Effector CD8-positive, alpha-beta T cell (primary cell): ENCODE results near the gene JUN.

ENCODE experiments used
- DNase-seq: peaks from one replicate; lab custom pipeline; 2025; lab: John Stamatoyannopoulos, UW

JUN gene

DNA sequence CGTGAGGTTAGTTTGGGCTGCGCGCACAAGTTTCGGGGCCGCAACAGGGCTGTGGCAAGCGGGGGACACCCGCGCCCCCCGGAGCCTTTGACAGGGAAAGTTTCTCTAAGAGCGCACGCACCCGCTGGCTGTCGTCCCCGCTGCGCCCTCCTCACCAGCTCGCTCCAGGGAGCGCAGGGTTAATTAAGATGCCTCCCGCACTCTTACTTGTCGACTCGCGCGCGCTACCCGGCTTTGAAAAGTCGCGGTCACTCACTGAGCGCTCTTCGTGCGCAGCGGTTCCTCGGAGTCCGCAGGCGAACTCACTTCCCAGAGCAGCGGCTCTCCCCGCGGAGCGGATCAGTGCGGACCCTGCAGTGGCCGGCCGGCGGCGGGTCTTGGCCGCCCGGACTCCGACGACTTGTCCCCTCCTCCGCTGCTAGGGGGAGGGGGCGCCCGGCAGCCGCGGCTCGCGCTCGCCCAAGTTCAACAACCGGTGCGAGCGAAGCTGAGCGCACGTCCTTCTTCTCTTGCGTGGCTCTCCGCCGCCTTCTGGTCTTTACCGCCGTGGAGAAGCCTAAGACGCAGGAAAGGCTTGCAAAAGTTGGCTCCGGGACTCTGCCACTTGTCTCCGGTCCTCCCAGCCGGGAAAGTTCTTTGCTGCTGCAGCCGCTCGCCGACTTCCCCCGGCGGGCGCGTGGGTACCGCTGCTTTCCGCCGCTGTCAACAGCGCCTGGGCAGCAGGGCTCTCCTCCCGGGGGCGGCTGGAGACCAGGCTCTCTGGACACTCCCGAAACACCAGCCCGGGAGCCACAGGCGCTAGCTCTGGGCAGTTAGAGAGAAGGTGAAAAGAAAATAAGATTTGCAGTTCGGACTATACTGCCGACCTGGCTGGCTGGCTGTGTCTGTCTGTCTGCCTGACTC is 506 bp downstream of the JUN start:
- DNase-seq: no peak

DNA sequence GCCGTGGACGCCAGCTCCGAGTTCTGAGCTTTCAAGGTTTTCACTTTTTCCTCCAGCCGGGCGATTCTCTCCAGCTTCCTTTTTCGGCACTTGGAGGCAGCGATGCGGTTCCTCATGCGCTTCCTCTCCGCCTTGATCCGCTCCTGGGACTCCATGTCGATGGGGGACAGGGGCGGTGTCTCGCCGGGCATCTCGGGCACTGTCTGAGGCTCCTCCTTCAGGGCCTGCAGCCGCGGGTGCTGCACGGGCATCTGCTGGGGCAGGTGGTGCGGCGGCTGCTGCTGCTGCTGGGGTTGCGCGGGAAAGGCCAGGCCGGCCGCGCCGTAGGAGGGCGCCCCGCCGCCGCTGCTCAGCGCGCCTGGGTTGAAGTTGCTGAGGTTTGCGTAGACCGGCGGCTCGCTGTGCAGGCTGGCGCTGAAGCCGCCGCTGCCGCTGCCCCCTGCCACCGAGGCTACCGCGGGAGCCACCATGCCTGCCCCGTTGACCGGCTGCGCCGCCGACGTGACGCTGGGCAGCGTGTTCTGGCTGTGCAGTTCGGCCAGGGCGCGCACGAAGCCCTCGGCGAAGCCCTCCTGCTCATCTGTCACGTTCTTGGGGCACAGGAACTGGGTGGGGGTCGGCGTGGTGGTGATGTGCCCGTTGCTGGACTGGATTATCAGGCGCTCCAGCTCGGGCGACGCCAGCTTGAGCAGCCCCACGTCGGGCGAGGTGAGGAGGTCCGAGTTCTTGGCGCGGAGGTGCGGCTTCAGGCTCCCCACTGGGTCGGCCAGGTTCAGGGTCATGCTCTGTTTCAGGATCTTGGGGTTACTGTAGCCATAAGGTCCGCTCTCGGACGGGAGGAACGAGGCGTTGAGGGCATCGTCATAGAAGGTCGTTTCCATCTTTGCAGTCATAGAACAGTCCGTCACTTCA is 1.4 kb downstream of the JUN start:
- DNase-seq: peak; percentile 42

DNA sequence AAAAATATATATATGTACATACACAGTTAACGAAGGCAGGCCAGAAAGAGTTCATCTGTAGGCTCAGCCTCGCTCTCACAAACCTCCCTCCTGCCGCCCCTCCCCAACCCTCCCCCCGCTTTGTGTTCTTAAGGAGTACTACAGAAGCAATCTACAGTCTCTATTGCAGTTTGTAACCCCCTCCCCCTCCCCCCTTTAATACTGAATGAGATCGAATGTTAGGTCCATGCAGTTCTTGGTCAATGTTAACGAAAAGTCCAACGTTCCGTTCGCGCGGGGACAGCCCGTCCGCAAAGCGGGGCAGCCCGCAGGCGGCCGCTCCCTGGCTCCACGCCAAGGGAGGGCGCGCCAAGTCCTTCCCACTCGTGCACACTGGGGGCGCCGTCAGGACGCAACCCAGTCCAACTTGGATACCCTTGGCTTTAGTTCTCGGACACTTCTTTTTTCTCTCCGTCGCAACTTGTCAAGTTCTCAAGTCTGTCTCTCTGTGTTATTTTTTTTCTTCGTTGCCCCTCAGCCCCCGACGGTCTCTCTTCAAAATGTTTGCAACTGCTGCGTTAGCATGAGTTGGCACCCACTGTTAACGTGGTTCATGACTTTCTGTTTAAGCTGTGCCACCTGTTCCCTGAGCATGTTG is 2.2 kb downstream of the JUN start:
- DNase-seq: peak; percentile 74

DNA sequence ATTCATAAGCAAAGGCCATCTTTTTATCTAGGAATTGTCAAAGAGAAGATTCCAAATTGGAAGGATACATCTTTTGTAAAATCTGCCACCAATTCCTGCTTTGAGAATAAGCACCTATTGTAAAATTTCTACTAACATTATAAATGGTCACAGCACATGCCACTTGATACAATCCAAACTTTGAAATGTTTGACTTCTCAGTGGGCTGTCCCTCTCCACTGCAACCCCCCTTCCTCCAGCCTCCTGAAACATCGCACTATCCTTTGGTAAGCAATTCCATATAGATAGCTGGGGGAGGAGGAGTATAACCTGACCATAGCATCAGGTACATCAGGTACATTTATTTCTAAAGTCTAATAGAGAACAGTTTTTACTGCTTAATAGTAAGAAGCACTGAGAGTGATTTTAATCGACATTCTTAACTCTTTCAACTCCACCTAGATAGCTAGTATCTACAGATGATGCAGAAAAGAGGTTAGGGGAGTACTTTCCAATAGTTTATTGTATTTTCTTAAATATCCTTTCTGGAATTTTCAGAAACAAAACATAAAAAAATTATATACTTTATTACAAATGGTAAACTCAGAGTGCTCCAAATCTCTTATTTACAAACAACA is 2.9 kb downstream of the JUN start:
- DNase-seq: peak; percentile 25

DNA sequence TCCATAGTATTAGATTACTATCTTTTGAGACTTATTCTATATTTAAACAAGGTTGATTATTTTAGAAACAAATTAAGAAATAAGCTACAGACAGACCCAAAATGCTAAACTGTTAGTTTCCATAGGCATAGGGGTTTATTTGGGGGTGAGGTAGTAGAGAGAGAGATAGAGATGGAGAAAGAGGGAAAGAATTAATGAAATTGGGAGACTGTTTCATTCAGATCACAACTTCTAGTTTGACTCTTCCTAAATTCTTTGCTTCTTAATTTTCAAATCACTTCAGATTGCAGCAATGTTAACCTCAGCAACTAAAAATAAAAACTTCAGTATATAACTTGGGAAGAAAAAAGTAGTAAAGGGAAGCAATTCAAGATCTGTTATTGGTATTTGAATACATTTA is 3.4 kb downstream of the JUN start:
- no peak for DNase-seq

DNA sequence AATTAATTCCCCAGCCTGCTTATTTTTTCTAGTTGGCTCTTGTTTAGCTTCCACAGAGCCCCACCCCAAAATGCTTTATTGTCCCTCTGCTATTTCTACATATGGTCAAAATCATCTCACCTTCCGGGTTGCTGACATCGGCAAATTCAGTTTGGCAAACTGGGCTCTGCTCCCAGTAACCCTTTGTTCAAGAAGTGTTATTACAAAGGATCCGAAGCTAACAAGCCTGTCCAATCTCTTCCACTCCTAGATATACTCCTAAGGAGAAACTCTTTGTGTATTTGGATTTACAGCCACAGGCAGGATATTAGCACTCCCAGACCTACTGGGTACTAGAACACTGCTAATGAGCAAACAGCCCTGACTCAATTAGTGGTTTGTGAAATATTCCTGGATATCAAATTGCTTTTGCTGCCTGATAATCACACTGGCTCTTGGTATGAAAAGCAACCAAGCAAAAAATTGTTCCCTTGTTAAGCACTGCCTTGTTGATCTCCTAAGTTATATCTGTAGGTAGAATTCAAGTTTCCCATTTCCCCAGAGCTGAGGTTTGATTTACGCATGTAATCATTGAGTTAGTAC is 4.0 kb downstream of the JUN start:
- peak; percentile 3 for DNase-seq

DNA sequence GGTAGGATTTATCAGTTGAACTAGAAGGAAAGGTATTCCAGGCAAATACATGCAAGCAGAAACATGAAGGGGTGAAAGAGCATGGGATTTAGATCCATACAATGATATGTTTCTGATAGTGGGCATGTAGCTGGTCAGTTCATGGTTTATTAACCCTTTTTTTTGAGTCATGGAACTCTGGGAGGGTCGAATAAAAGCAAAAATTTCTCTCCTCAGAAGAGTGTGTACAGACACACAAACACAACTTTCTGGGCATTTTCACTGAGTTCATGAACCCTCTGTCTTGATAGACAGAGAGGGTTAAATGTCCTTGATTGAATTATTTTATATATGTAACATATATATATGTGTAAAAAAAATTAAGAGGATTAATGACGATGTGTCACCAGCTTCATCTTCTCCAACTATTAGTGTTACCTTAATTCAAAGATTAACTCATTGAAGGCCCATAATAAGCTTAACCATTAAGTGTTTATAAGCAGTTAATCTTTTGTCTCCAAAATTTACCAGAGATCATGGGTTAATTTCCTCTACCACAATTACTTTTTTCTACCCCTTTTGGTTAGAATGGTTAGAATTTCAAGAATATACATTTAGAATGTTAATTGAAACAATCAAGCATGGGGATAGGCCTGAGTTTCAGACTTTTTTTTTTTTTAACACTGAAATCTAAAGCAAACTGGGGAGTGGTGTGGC is 4.6 kb downstream of the JUN start:
- no peak for DNase-seq

DNA sequence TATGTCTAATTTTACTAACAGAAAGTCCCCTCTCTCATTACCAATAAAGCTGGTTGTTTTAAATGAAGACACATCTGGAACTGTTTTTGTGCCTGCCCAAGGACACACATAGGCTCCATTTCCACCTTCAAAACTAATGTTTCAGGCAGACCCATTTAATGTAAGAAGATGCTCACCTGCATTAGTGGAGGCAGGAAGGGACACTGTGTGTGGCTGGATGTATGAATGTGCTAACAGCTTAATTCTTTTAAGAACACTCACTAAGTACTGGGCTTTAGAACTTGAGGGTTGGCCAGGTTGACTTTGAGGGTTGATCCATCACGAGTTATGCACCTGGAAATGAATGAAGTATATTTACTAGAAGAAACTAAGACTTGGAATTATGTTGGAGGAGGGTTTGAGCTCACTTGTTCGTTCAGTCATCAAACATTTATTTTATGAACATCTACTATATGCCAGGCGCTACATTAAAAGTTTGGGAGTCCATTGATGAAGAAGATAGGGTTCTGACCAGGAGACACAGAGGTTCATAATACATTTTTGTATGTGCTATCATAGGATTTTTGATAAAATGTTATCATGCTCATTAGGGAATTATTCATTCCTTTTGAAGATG is 5.4 kb downstream of the JUN start:
- DNase-seq: no peak

DNA sequence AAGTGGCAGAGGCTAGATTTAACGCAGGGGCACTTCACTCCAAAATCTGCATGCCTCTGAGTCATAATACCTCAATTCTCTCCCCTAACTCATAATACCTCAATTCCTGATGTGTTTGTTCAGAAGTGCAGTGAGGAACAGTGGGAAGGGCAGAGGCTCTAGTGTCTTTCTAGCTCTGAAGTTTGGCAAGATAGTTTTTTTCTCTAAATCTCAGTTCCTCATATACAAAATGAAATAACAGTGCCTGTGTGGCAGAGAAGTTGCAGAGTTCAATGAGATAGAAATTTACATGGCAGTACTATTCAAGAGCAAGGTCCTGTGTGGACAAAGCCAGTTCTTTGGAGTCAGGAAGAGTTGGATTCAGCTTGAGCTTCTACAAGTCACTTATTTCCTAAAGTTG is 9.8 kb downstream of the JUN start:
- DNase-seq: no peak

DNA sequence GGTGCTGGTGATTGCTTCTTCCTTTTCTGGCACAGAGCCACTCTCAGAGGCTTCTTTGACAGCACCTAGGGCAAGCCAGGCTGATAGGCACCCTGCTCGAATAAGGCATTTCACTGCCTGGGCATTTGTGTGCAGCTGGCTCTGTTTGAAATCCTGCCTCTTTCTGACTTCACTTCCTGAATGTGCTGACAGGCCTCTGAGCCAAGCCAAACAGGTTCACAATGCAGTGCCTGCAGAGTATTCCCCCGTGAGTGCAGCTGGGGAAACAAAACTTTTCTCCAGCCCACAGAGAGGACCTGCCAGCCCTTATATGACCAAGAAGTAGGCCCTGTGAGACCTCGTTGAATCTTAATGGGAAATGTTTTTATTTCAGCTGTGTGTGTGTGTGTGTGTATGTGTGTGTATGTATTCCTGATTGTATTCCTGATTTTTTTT is 10.4 kb downstream of the JUN start:
- no peak for DNase-seq

DNA sequence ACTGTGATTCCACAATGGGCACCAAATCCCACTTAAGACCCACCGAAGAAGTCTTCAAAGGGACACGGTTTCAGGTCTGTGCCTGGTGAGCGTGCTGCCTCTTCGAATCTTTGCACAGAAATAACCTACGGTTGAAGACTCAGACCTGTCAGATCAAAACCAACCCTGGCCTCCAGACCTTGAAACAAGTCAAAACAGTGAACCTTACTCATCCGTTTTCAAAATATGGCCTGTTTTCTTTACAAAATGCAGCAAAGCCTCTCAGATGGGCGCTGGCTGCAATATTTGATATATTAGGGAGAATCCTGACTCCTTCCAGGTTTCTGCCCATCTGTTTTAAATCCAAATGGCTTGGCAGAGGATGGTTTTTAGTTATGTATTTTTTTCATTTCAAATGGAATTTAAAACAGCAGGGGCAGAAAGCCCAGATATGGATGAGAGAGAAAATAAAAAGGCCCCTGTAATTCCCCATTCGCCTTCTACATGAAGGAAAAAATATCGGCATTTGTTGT is 14.0 kb downstream of the JUN start:
- DNase-seq: no peak

DNA sequence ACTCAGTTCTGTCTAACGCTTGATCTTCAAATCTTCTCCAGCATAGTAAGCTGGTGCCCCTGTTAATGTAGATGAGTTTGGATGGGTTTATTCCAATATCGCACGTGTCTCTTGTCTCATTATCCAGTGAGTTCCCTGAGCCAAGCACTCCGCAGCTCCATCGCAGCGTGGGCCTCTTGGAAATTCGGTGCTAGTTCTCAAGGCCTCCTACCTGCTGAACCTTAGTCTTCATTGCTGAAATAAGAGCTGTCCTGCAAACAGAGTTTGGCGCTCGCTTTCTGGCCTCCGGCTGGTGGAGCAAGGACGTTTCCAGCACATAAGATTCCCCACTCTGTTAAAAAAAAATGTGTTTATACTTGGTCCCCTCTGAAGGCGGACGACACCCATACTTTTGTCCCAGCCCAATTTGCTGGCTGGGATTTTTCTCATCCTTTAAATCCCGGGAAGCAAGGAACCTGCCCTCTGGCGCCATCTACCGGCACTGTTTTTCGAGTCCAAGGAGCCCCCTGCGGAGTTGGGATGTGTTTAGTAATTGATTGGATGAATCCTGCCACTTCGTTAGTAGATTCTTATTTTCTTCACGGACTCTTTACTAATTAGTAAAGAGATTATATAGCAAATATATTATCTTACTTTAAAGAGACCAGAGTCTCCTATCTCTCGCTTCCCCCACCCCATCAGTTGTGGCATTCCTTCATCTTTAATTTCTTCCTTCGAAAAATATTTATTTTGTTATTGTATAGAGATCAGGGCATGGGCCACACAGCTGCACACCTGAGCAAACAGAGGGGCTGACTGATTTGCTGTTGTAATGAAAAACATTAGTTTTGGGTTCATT is 14.7 kb downstream of the JUN start:
- DNase-seq: peak; percentile 22

DNA sequence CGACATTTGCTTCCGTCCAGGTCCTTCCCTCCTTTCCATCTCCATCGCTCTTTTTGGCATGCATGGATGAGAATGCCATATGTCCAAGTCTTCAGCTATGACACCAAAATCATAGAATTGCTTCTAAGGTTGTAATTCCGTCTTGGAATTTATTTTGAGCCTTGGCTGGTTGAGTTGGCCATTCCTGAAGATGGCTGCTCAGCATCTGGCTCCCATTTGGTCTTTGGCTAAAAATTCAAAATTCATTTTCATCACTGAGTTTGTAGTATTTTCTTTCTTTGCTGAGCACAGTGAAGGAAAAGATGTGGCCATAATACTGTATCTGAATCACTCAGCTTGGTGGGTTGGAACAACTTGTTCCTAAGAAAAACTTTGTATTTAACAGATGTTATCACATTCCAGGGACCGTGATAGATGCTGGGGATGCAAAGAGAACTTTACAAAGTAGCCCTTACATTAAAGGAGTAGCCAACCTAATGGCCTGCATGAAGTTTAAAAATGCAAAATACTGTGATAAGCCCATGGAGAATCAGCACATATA is 15.6 kb downstream of the JUN start:
- DNase-seq: no peak

DNA sequence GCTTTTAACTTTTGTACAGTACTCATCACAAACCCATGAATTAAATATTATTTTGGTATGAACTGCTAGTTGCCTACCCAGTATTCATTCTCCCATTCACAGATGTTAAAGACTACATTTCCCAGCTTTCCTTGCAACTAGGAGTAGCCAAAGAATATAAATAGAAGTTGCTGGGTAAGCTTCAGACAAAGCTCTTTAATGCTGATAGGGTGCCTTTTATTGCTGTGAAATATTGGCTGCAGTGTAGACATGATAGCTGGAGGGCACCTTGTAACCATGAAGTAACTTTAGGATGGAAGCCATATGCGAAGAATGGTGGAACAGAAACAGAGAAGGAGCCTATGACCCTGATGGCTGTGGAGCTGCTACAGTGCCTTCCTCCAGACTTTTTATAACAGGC is 16.7 kb downstream of the JUN start:
- DNase-seq: no peak

DNA sequence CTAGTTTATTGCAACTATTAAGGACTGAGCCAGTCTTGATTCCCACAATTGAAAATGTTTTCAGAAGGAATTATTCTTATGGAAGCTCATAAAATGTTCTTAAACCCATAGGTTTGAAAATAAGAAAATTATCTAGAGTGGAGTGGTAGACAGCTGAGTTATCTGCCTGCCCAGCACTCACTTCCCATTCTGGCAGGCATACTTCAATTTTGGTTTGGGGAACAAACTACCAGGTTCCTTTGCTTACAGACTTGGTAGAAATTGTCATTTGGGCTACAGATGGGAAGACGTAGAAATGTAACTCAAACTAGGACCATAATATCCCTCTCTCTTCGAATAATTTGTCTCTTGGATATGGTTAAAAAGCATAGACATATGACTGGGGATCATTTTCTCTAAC is 18.4 kb downstream of the JUN start:
- DNase-seq: no peak

DNA sequence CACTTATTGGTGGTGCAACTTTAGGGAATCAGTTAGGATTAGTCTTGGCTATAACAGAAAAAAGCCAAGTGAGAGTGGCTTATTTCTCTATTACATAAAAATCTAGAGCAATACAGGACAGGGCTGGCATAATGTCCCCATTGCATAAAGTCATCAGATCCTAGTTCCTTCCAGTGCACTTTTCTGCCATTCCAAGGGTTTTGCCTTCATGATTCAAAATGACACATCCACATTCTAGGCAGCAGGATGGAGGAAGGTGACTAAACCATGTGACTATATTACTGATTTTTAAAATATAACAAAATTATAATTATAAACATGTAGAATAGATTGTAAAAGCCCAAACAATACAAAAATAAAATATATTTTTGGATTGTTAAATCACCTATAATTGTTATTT is 18.8 kb downstream of the JUN start:
- DNase-seq: no peak

DNA sequence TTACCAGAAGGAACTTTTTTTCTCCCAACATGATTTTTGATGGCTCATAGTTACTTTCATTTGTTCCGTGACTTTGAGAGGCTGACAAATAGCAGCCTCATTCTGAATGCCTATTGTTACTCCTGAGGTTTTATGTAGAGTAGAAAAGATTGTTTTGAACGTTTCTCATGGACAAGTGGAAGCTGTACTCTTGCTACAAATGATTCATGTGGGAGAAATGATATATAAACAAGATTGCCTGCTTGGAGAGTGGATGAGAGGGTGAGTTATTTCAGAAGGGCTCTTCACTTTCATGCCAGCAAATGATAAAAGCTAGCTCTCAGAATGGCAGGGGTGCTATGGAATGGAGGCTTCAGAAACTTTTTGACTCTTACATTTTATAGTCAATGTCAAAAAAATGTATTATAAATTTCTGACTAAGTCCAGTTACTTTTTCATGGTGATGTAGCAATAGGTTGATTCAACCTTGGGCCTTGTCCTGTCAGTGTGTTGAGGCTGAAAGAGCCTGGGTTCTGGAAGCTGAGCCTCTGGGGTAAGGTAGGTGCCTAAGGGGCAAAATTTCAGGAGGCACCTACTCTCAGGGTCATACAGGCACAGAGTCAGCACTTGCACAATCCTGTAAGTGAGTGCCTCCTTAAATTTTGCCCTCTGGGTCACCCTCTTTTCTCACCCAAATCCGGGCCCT is 19.4 kb downstream of the JUN start:
- no peak for DNase-seq

DNA sequence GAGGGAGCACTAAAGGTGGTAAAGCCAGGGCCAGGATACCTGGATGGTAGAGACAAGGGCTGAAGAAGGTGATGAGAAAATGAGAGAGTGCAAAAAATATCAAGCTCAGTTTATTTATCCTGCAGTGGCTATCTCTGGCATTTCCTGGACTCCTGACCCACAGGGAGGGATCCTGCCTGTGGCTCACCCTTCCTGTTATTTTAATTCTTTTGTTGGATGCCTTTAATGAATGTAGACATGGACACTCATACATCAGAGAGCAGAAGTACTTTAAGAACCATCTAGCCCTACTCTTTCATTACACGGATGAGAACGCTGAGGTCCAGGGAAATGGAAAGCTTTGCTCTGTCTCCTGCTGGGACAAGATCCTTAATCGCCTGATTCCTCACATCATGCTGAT is 20.6 kb downstream of the JUN start:
- DNase-seq: no peak

DNA sequence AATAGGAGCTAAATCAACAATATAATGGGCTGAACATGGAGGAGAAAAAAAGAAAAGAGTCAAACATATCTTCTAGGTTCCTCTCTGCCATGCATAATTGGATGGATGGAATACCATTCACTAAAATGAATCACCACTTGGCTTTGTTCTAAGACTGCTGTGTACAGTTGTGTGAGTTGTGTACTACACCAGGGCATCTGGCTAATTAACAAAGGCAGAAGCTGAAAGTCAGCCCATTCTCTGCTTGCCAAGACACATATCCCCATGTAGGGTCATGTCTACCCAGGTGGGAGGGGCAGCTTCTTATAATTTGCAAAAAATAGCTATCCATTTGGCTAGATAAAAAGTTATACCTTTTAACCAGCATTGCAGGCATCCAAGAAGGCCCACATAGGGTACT is 21.0 kb downstream of the JUN start:
- DNase-seq: no peak
